Measurements from ENCODE around the gene EVA1B.

The EVA1B gene

DNA sequence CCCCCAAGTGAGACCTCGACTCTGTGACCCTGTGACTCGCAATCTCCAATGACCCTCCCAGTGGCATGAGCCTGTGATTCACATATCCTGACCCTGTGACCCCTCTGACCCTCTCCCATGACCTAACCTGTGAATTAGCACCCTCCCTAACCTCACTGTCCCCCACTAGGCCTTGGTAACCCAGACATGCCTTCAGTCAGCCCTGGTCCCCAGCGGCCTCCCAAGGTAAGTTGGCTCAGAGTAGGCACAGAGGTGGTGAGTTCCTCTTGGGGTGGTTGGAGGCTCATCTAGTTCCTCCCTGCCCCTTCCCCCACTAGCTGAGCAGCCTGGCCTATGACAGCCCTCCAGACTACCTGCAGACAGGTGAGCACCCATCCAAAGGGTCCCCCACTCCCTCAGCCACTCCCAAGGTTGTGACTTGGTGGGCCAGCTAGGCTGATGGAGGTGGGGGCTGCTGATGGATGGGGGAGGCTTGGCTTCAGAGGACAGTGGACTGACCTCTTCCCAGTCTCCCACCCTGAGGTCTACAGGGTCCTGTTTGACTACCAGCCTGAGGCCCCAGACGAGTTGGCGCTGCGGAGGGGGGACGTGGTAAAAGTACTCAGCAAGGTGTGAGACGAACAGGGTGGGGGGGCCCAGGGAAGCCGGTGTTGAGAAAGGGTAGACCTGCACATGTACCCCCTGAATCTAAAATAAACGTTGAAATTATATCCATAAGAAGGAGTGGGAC, 15.7 kb downstream of the EVA1B start:
- DNase-seq, result no peak

DNA sequence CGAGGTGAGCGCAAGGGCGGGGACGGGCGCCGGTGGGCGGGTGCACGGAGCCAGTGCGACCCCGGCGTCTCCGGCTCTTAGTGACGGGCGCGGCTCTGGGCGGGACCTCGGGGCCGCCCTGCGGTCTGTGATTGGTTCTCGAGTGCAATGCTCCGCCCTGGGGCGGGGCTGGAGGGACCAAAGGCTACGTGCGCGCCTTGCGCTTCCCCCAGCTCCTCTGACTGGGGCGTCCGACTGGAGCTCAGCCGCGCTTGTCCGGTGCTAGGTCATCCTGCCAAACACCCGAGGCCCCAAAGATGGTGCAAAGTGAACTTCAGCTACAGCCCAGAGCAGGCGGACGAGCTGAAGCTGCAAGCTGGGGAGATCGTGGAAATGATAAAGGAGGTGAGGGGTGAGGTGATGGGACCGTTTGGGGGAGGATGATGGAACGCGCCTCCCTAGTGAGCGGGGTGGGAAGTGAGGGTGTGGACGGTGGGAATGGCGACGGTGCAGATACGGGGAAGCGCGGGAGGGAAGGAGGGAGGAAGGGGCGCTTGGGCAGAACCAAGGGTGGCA, 16.5 kb downstream of the EVA1B start:
- peak; percentile 78 to 94 for DNase-seq

DNA sequence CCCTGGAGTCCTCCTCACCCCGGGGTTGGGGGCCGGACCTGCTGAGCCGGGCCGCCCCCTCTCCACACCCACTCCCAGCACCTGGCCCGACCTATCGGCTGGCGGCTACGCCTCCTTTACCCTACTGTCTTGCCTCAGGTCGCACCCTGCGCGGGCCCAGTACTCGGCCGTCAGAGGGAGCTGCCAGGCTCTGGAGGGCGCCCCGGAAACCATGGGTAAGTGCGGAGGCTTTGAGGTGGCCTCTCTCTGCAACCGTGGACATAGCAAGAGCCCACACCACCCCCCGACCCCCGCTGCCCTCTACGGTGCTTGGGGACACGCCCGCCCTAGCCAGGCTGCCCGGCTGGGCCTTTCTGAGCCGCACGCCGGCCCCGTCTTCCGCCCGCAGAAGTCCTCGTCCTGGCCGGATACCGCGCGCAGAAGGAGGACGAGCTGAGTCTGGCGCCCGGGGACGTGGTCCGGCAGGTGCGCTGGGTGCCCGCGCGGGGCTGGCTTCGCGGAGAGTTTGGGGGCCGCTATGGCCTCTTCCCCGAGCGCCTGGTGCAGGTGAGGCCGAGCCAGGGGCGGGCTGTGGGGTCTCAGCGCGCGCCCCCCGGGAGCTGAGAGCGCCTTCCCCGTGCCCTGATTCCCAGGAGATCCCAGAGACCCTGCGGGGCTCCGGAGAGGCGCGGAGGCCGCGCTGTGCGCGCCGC, 17.1 kb downstream of the EVA1B start, which contains the start of gene SH3D21:
SH3D21 (plus strand) TSS at position 159 of the 692 bp plus-strand sequence; CDS start at position 212, 53 bp downstream.
- DNase-seq, result no peak

DNA sequence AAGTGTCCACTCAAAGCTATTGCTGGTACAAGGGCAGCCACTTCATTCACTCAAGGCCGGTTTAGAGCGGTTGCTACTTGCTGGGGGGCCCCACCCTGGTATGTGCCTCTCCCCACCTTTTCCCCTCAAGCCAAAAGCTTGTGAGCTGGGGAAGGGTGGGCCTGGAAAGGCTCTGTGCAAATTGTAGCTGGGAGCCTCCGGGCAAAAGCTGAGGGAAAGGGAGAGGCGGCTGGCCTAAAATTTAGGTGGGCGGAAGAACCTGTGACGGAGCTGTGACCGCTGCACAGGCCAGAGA, 17.6 kb downstream of the EVA1B start:
- no peak for DNase-seq

DNA sequence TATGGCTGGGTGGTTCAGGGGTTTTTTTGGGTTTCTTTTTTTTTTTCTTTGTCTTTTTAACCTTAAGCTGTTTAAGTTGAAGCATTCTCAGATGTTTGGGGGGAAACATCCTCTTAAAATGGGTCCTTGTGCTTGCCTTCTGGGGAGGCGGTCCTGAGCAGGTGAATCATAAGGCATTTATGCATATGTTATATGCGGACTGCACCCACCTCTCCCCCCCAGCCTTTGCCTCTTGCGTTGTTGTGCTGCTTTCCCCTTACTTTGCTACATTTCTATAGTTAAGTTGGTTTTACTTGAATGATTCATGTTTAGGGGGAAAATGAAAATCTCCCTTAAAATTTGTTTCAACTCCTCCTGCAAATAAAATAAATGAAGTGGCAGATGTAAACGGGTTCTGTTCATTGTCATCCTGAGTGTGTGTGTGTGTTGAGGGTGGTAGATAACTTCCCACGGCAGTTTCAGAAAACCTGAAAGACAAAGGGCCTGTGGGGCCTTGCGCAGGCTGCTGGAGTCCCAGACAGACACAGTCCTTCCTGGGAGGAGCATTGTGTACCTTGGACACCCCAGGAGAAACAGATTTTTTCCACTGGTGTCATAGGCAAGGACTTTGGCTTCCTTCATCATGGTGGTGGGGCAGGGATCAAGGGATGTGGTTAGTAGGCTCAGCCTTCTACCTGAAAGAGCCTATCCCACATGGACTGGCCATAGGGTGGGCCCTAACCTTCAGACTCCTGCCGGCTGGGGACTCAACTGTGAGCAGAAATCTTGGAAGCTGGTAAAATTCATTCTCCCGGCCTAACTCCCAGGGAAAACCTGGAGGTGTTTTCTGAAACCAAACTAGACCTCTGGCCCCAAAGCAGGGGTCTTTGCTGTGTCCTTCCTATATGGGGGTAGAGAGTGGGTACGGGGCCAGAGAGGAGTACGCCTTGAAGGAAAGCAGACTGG, 18.2 kb downstream of the EVA1B start:
- DNase-seq, result no peak

DNA sequence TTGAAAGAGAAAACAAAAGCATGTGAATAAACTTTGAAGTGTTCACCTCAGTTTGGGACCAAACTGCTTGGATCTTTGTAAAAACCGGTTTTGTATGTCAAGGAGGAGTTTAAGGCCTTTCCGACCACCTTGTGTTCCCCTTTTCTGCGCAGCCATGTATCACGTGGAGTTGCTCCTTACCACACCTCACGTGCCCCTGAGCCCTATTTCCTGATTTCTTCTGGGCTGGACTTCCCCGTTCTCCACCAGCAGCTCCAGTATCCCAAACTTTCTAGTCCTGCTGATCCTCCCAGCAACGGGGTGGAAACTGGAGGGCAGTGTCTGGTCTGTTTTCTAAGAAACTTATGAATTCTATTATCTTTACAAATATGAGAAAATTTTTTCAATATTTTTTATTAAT, 18.9 kb downstream of the EVA1B start:
- no peak for DNase-seq

DNA sequence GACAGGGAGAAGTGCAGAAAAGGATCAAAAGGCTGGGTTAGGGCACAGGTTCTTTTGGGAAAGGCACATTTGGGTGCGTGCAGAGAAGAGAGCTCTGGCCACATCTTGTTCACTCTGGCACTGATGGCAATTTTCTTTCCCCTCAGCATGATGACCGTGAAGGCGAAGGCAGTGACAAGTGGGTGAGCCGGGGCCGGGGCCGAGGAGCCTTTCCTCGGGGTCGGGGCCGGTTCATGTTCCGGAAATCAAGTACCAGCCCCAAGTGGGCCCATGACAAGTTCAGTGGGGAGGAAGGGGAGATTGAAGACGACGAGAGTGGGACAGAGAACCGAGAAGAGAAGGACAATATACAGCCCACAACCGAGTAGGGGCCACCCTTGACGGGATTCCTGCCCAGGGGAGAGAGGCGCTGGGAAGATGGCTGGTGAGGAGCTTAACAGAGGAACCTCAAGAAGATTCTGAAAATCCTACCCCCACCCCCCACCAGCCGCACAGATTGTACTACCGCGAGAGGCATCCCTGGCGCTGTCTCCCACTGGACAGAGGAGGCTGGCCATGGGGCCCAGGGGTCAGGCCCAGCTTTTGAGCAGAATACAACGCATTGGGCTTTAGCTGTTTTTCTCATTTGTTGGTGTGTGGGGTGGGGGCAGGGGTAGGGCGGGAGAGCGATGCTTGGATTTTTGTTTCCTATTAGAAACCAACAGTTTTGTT, 19.6 kb downstream of the EVA1B start:
- DNase-seq, result no peak

DNA sequence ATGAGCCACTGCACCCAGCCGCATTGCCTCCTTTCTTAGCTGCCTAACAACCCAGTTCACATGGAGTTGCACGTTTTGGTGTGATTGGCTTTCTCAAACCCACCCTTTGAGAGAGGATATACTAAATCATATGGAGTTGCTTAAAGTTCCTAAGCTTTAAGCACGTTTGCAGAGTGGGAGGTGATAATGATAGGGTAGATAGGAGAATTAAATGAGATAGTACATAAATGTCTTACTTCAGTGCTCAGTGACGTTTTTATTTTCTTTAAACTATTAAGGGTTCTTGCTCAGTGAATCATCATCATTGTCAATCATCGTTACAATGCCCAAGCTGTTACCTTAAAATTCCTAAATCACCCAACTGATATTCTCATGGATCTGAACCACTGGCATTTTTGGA, 20.2 kb downstream of the EVA1B start:
- no peak for DNase-seq

DNA sequence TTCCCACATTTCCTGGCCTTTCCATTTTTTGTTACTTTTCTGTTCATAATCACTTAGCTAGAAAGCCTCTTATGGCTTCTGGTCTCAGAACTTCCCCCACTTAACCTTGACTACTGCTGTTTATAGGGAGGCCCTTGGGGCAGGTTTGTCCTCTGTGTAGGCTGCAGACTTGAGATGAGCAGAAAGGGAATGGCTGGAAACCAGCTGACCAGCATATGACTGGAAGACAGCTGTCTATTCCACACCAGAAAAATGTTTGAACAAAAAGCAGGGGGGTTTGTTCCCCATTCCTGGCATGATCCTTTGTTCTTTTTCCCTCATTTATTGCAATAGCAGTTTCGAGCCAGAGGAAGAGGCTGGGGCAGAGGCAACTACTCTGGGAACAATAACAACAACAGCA, 22.2 kb downstream of the EVA1B start:
- no peak for DNase-seq

DNA sequence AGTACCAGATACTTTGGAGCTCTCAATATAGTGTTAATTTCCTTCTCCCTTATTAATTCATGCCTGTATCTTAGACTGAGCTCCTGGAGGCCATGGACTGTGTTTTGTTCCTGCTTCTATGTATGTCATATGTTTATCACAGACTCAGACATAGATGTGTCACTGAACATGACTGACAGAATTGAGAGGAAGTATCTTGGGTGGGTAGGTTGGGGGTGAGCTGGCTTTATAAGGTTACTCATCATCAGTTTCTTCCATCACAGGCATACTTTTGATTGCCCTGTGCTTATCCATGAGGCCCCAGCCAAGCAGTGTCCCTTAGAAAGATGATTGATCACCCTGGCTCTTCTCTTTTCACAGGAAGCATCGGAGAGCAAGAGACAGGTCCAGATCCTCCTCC, 22.9 kb downstream of the EVA1B start:
- no peak for DNase-seq

DNA sequence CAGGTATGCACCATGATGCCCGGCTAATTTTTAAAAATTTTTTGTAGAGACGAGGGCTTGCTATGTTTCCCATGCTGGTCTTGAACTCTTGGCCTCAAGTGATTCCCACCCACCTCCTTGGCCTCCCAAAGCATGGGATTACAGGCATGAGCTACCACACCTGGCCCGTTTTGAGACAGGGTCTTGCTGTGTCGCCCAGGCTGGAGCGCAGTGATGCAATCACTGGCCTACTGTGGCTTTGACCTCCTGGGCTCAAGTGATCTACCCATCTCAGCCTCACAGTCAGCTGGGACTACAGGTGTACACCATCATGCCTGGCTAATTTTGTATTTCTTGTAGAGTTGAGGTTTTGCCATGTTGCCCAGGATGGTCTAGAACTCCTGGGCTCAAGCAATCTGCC, 24.8 kb downstream of the EVA1B start:
- DNase-seq, result no peak

DNA sequence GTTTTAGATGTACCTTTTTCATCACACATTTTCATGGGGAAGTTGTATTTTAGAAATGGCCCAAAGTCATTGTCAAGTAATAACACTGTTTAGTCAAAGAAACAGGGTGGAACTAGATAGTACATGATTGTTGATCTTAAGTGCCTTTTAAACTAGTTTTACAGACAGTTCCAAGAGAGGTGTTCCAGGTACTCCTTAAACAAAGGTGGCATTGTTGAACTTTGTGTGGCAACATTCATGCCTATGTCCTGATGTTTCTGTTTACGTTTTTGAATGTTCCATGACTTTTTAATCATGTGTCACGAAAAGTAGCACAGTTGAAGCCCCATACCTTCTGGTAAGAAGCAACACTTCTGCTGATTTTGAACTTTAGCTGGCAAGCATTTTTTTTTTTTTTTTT, 26.4 kb downstream of the EVA1B start:
- DNase-seq, result no peak

DNA sequence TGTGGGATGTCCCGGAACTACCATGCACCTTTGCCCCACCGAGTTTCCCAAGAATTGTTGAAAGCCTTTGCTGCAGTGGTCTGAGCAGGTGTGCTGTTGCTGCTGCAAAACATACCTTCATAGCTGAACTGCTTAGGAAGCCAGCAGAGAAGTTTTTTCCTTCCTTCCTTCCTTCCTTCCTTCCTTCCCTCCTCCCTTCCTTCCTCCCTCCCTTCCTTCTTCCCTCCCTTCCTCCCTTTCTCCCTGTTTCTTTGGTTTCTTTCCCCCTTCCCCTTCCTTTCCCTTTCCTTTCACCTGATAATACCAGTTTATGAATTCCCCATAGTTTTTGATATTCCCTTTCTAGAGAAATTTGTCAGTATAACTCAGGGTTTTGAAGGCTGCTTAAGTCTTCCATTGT, 28.1 kb downstream of the EVA1B start:
- DNase-seq, result no peak

DNA sequence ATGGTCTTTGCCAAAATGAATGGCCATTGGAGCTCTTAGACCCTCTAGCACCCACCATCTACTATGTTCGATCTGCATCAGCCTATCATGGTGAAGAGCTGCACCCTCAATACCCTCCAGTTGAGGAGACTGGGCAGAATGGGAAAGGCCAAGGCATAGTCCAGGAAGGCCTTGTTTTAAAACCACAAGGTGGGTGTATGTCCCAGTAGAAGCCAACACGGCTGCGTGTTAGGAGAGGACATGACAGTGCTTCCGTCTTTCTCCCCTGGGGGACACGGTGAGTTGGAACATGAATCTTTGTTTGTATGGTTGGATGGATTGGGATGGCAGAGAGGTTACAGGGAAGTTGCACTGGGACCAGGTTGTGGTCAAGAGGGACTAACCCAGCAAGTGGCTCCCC, 35.9 kb downstream of the EVA1B start:
- no peak for DNase-seq

DNA sequence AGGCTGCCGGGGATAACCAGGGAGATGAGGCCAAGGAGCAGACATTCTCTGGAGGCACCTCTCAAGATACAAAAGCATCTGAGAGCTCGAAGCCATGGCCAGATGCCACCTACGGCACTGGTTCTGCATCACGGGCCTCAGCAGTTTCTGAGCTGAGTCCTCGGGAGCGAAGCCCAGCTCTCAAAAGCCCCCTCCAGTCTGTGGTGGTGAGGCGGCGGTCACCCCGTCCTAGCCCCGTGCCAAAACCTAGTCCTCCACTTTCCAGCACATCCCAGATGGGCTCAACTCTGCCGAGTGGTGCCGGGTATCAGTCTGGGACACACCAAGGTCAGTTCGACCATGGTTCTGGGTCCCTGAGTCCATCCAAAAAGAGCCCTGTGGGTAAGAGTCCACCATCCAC, 36.6 kb downstream of the EVA1B start:
- no peak for DNase-seq

DNA sequence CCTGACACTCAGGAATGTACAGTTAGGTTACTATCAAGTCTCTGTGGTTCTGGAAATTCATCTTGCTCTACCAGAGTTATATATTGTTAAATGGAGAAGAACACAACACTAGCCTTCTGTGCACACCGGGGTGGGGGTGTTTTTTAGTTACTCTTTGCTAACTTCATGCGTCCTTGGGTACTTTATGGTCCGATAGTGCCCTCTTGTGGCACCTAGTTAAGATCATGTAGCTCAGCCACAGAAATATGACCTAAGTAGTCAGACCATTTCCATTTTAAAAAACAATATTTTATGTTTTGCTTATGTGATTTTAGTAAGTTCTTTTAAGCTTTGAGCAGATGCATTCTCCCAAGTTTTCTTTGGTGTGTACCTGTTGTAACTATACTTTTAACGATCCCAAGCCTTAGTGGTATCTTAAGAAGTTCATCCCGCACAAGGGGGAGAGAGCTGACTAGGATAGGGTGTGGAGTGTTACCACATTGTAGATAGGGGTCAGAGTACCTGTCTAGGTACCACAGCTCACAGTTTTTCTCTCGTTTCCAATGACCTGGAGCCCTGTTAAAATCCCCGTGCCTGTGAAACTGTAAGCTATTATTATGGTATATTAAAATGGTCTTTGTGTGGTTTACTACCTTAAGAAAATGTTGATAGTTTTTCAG, 37.9 kb downstream of the EVA1B start:
- DNase-seq, result peak; percentile 62 to 71

DNA sequence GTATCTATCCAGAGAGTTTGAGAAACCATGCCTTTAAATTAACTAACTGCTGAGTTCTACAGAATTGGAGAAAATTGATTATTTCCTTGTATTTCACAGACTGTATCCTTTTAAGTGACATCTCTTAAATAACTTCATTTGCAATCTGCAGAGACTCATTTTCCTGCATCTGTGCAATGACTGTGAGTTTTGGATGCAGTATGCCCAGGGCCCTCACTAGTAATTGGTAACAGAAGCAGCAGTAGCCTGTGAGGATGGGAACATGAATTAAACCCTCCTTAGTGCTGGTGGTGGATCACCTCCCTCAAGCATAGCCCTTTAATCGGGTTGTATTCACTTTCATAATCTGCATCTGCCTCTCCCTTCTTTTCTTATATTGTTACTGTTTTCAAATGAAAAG, 38.9 kb downstream of the EVA1B start:
- no peak for DNase-seq

DNA sequence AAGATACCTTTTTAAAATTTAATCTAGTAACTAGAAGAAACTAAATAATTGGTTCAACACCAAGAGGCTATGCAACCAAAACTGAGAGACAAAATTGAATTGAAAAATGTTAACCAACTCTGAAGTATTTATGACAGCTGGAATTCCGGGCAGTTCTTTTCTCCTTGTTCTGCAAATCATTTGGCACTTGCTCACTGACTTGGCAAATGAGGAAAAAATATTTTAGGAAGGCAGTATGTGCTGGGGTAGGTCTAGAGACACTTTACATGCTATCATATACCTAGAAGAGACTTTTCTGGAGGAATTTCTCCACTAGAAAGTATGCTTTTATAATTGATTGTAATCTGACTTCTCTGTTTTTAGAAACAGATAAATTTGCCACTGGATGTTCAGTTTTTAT, 39.4 kb downstream of the EVA1B start:
- no peak for DNase-seq

DNA sequence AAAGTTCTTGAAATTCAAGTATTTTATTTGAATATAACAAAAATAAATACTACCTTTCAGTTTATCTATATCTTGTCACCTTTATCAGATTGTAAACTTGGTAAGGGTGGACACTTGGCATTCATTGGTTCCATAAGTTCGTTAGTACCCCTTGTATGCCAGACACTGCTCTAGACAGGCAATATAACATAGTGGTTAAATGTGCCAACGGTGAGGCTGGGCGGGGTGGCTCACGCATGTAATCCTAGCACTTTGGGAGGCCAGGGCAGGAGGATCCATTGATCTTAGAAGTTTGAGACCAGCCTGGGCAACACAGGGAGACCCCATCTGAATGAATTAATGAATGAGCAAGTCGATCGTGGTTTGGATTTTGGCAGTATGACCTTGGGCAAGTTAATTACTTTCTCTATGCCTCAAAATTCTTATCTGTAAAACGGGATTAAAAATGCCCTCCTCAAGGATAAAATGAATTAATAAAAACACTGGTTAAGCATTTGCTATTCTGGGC, 43.6 kb downstream of the EVA1B start:
- no peak for DNase-seq

DNA sequence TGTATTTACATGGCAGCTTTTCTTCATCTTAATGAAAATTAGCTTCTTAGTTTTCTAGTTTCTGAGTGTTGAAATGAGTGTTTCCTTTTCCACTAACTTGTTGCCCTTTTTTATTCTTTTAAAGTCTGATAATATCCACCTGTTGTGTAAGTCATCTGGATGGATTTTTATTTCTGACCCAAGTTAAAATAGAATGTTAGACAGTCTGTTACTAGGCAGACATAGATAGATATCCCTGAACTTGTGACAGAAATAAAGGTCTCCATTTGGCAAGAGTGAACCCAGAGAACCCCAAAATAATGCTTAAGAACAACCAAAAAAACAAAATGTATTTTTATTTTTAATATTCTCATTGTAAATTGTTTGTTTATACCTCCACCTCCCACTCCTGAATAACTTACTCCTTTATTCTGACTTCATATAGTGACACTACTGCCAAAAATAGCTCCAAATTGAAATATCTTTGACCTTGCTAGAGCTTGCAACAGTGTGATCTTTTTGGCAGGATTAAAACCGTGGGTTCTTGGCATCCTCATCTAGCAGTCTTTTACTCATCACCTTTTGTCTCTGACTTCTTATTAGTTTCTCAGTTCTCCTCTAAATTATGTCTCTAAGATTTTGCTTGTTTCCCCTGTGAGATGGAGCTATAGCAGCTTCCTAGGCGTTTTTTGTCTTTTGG, 44.2 kb downstream of the EVA1B start:
- DNase-seq, result no peak

DNA sequence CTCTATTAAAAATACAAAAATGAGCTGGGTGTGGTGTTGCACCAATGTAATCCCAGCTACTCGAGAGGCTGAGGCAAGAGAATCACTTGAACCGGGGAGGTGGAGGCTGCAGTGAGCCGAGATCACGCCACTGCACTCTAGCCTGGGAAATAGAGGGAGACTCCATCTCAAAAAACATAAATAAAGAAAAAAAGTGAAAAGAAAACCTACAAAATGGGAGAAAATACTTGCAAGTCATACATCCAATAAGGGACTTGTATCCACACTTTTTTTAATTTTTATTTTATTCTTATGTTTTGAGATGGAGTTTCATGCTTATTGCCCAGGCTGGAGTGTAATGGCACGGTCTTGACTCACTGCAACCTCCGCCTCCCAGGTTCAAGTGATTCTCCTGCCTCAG, 46.8 kb downstream of the EVA1B start:
- no peak for DNase-seq
